ENCODE measurements around the gene COL6A2. TPM values are rescaled to one million over a fixed set of nuclear protein-coding genes. Genes with fewer than 3 reads are reported as not detected.

COL6A2 gene
- polyA plus RNA-seq, 1 of the 3 experiments (the other 2 are of a cell fraction): 108 TPM

GRCh38 chr21:46116189-46116775, 18.4 kb downstream of the COL6A2 start:
- POLR2A ChIA-PET: interaction anchor here (1.3 kb wide), 1 partner anchor 12 kb away, joined by 3 read pairs; no protein-coding TSS in a partner anchor
- H3K4me2 ChIP-seq: no peak overlapping the region
- H4K20me1 ChIP-seq (ENCODE audit: insufficient read depth): no peaks in the 10 kb centered on the region
- no peak overlapping the region for H3K4me3 ChIP-seq (ENCODE audit: low read depth in 2 of 2, low read length in 1 of 2)
- H3K27me3 ChIP-seq (ENCODE audit: insufficient read depth): no peaks in the 10 kb centered on the region
- H3K9ac ChIP-seq: no peak overlapping the region
- DNase-seq: peak; percentile 19
- H3K27ac ChIP-seq (ENCODE audit: low read depth in 2 of 2, low read length in 1 of 2): no peak overlapping the region
- H3K79me2 ChIP-seq (ENCODE audit: insufficient read depth): no peaks in the 10 kb centered on the region
- H3F3A ChIP-seq (replicated peaks; ENCODE audit: insufficient read depth): no peaks in the 10 kb centered on the region
- peaks cover 25 to 58% of the 10 kb centered on the region in 2 experiments for H3K36me3 ChIP-seq (replicated peaks in 1 of 2; ENCODE audit: control insufficient read depth in 1 of 2, insufficient read depth in 2 of 2, low read length in 1 of 2)
- TF ChIP-seq MEF2A (IDR thresholded peaks at IDR 0.05; ENCODE audit: borderline replicate concordance, low read depth) (no peak), FOXJ3 (CRISPR knock-in tag; IDR thresholded peaks at IDR 0.05) (no peak), CHD2 (IDR thresholded peaks at IDR 0.05; ENCODE audit: low read length, partially characterized antibody) (no peak), TCF12 (IDR thresholded peaks at IDR 0.05) (no peak), TAF1 (IDR thresholded peaks at IDR 0.05; ENCODE audit: borderline replicate concordance, low read depth, low read length) (no peak), NRF1 (IDR thresholded peaks at IDR 0.05; ENCODE audit: low read depth, low read length) (no peak), RCOR1 (IDR thresholded peaks at IDR 0.05; ENCODE audit: low read length) (no peak), USF2 (IDR thresholded peaks at IDR 0.05; ENCODE audit: borderline replicate concordance, low read depth, low read length) (no peak)
- H3K9me3 ChIP-seq: no peaks in the 10 kb centered on the region
- no peaks in the 10 kb centered on the region for H3K9me2 ChIP-seq
- 87% methylated on average over 14 of the region's 20 CpGs for WGBS (ENCODE audit: low lambda C conversion rate)
- peaks cover 0 to under 1% of the 10 kb centered on the region in 2 experiments; a peak in 1 of 4 replicates for H3K4me1 ChIP-seq (ENCODE audit: control insufficient read depth in 1 of 2, insufficient read depth in 2 of 2, low read depth in 1 of 2, low read length in 1 of 2)
- CTCF ChIA-PET: interaction anchor here (1.6 to 2.0 kb wide), 2 partner anchors 11 to 27 kb away, joined by 5 to 8 read pairs; no protein-coding TSS in a partner anchor
- H2AFZ ChIP-seq (ENCODE audit: low read depth): no peak overlapping the region

- ChIA-PET CTCF (interaction anchor here (1.6 to 2.0 kb wide), 2 partner anchors 11 to 27 kb away, joined by 5 to 8 read pairs; no protein-coding TSS in a partner anchor), POLR2A (no interaction called here)
- H3K36me3 ChIP-seq (replicated peaks in 1 of 2; ENCODE audit: control insufficient read depth in 1 of 2, insufficient read depth in 2 of 2, low read length in 1 of 2): peaks cover 28 to 63% of the 10 kb centered on the region in 2 experiments
- H3K9ac ChIP-seq: no peak overlapping the region
- TF ChIP-seq SMC3 (IDR thresholded peaks at IDR 0.05; ENCODE audit: low read depth, low read length) (no peak), TEAD4 (IDR thresholded peaks at IDR 0.05; ENCODE audit: borderline replicate concordance, insufficient read depth) (no peak), EP300 (IDR thresholded peaks at IDR 0.05; ENCODE audit: borderline replicate concordance in 1 of 2, low read depth in 1 of 2, low read length in 1 of 2) (no peak), RFX5 (IDR thresholded peaks at IDR 0.05; ENCODE audit: low read length) (no peak), MEF2A (IDR thresholded peaks at IDR 0.05; ENCODE audit: borderline replicate concordance, low read depth) (no peak), CHD2 (IDR thresholded peaks at IDR 0.05; ENCODE audit: low read length, partially characterized antibody) (no peak), FOXJ3 (CRISPR knock-in tag; IDR thresholded peaks at IDR 0.05) (no peak), FOXM1 (IDR thresholded peaks at IDR 0.05; ENCODE audit: low read depth) (no peak)
- H2AFZ ChIP-seq (ENCODE audit: low read depth): no peak overlapping the region
- H3K4me2 ChIP-seq: no peak overlapping the region
- no peaks in the 10 kb centered on the region for H3K27me3 ChIP-seq (ENCODE audit: insufficient read depth)
- no peak overlapping the region for H3K4me3 ChIP-seq (ENCODE audit: low read depth in 2 of 2, low read length in 1 of 2)
- no peaks in the 10 kb centered on the region for H4K20me1 ChIP-seq (ENCODE audit: insufficient read depth)
- H3K4me1 ChIP-seq (ENCODE audit: control insufficient read depth in 1 of 2, insufficient read depth in 2 of 2, low read depth in 1 of 2, low read length in 1 of 2): no peaks in the 10 kb centered on the region
- 74% methylated on average over 12 of the region's 24 CpGs for WGBS (ENCODE audit: low lambda C conversion rate)
- no peaks in the 10 kb centered on the region for H3K9me2 ChIP-seq
- peak; percentile 35 for DNase-seq
- no peak overlapping the region for H3K27ac ChIP-seq (ENCODE audit: low read depth in 2 of 2, low read length in 1 of 2)
- no peaks in the 10 kb centered on the region for H3K79me2 ChIP-seq (ENCODE audit: insufficient read depth)
- no peaks in the 10 kb centered on the region for H3F3A ChIP-seq (replicated peaks; ENCODE audit: insufficient read depth)
- H3K9me3 ChIP-seq: no peaks in the 10 kb centered on the region
Observed at GRCh38 chr21:46116776-46117585, 19.1 kb downstream of the COL6A2 start.

Data from SK-N-SH (cell line).